ENCODE data around the gene CES5A.
"Not testable (repeated sequence)": the region's sequence is repeated elsewhere in the genome, so short reads cannot be mapped to it uniquely, and the experiment has no call there.

The CES5A gene

GRCh38 chr16:55872130-55872529, 3.0 kb downstream of the CES5A start:
- no peak for DNase-seq

- DNase-seq, result no peak
Measured at GRCh38 chr16:55871411-55872038, 3.6 kb downstream of the CES5A start.

- no peak for DNase-seq
Measured at GRCh38 chr16:55868980-55869379, 6.2 kb downstream of the CES5A start.

GRCh38 chr16:55868137-55868536, 7.0 kb downstream of the CES5A start:
- DNase-seq, result no peak

GRCh38 chr16:55861288-55861687, 13.9 kb downstream of the CES5A start:
- DNase-seq, result no peak

- DNase-seq, result not testable (repeated sequence)
Measured at GRCh38 chr16:55857650-55858049, 17.5 kb downstream of the CES5A start.

- DNase-seq, result no peak
Measured at GRCh38 chr16:55856950-55857349, 18.2 kb downstream of the CES5A start.

GRCh38 chr16:55853114-55853513, 22.1 kb downstream of the CES5A start:
- no peak for DNase-seq

GRCh38 chr16:55849536-55849935, 25.6 kb downstream of the CES5A start:
- DNase-seq, result no peak

- no peak for DNase-seq
Measured at GRCh38 chr16:55846598-55847346, 28.4 kb downstream of the CES5A start.

- no peak for DNase-seq
Measured at GRCh38 chr16:55843105-55843395, 32.1 kb downstream of the CES5A start.

GRCh38 chr16:55842369-55843104, 32.6 kb downstream of the CES5A start:
- DNase-seq, result no peak

- no peak for DNase-seq
Measured at GRCh38 chr16:55839115-55839514, 36.1 kb downstream of the CES5A start.

- no peak for DNase-seq
Measured at GRCh38 chr16:55836158-55836611, 39.0 kb downstream of the CES5A start.

- no peak for DNase-seq
Measured at GRCh38 chr16:55835581-55835980, 39.6 kb downstream of the CES5A start.

GRCh38 chr16:55835173-55835572, 40.0 kb downstream of the CES5A start:
- DNase-seq, result not testable (repeated sequence)

- no peak for DNase-seq
Measured at GRCh38 chr16:55834049-55834448, 41.1 kb downstream of the CES5A start.

- DNase-seq, result no peak
Measured at GRCh38 chr16:55832773-55833691, 42.1 kb downstream of the CES5A start, which contains the start of gene CES1. TSS of gene CES1 (minus strand) at chr16:55833096. CDS start at chr16:55833055, 41 bp downstream.

GRCh38 chr16:55832425-55832772, 42.8 kb downstream of the CES5A start:
- DNase-seq, result no peak

- DNase-seq, result no peak
Measured at GRCh38 chr16:55830658-55831294, 44.4 kb downstream of the CES5A start.

- not testable (repeated sequence) for DNase-seq
Measured at GRCh38 chr16:55829232-55829631, 45.9 kb downstream of the CES5A start.

- DNase-seq, result no peak
Measured at GRCh38 chr16:55828680-55829079, 46.5 kb downstream of the CES5A start.
